Vagina (tissue), 2 donors: ENCODE results near the gene HIVEP2.

ENCODE experiments used
- POLR2A ChIP-seq, 2 donors: fragments of 450-650 bp; IDR thresholded peaks; one replicate each; pipeline ENCODE4 v1.6.1; 2017; ENCODE audit warnings: antibody characterized with exemption in 2 of 2, mild to moderate bottlenecking in 2 of 2, moderate library complexity in 2 of 2
- TF ChIP-seq, protein P1 (sequence below), 3 experiments: fragments of 450-650 bp in 2 of 3; fragments of 200-600 bp in 1 of 3; sonication (generic) in 1 of 3; IDR thresholded peaks; one replicate each; pipeline ENCODE4 v1.5.1; 2017 to 2019; ENCODE audit warnings: antibody characterized with exemption in 3 of 3, mild to moderate bottlenecking in 2 of 3, moderate library complexity in 2 of 3

DNA sequence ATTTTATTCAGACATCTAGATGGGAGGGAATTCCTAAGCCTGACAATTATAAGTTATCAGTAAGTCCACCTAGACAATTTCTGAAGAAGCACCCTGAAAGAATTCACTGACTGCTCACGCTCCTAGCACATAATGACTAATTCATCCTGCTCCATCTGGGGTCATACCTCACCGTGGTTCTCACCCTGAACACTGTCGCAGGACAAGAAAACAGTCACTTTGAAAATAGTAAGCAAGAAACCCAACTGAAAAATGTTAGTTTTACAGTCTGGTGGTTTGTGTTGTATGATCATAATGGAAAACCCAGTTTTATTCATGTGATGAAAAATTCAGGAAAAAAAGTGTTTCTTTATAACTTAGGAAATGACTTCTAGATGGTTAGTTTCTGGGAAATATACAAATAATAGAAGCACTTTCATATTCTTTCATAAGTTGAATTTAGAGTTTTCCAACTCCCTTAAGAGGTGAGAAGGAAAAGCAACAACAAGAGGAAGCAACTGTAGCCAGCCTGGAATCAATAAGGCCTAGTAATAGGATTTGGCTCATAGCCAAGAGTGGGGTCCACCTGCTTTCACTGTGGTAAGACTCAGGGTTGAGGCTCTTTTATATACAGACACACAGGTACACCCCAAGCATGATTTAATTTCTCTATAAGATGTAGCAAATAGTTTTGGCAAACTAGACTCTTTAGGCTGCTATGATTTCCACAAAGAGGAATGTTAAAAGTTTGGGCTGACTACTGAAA is 94.1 kb downstream of the HIVEP2 start:
- no peak for TF ChIP-seq POLR2A (IDR thresholded peaks at IDR 0.05)
- TF ChIP-seq, protein P1, sequence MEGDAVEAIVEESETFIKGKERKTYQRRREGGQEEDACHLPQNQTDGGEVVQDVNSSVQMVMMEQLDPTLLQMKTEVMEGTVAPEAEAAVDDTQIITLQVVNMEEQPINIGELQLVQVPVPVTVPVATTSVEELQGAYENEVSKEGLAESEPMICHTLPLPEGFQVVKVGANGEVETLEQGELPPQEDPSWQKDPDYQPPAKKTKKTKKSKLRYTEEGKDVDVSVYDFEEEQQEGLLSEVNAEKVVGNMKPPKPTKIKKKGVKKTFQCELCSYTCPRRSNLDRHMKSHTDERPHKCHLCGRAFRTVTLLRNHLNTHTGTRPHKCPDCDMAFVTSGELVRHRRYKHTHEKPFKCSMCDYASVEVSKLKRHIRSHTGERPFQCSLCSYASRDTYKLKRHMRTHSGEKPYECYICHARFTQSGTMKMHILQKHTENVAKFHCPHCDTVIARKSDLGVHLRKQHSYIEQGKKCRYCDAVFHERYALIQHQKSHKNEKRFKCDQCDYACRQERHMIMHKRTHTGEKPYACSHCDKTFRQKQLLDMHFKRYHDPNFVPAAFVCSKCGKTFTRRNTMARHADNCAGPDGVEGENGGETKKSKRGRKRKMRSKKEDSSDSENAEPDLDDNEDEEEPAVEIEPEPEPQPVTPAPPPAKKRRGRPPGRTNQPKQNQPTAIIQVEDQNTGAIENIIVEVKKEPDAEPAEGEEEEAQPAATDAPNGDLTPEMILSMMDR (IDR thresholded peaks at IDR 0.05): no peak
